Activated T-cell treated with anti-CD3 and anti-CD28 coated beads, Interleukin-2, amount 50 U/mL, for 4 hours (primary cell): ENCODE results near the gene POLDIP3. TPM values are rescaled to one million over a fixed set of nuclear protein-coding genes. Genes with fewer than 3 reads are reported as not detected.
A peak's percentile ranks its signal among the peaks of the same experiment; 100 is the strongest.

Source experiments
- ATAC-seq, 2 donors: fragments of 200-7000 bp; cut with Tn5 transposase; one replicate each; pipeline ENCODE4 v1.10.0; 2021
- DNase-seq: peaks from one replicate; pipeline ENCODE4 v3.0.0-alpha.2; 2020
- H3K27me3 Mint-ChIP-seq: one replicate; pipeline ENCODE4 v1.8.0; 2021; ENCODE audit warnings: low read depth, mixed read lengths
- H3K36me3 Mint-ChIP-seq: one replicate; pipeline ENCODE4 v1.8.0; 2022; ENCODE audit warnings: mixed read lengths; ENCODE audit not compliant: insufficient read depth
- H3K4me1 Mint-ChIP-seq: one replicate; pipeline ENCODE4 v1.8.0; 2021; ENCODE audit warnings: low read depth, mixed read lengths
- H3K4me3 Mint-ChIP-seq: one replicate; pipeline ENCODE4 v1.8.0; 2021; ENCODE audit warnings: mild to moderate bottlenecking, moderate library complexity, mixed read lengths
- H3K9me3 Mint-ChIP-seq: one replicate; pipeline ENCODE4 v1.8.0; 2021; ENCODE audit warnings: mixed read lengths
- total RNA-seq, 3 donors: library from RNA; stranded (reverse); gene quantifications; one replicate each; pipeline ENCODE4 v1.2.1, GENCODE V29; 2021

The POLDIP3 gene
- total RNA-seq, 3 donors from 2014 or later: 71.8 to 82.6 (median 77.1) TPM

DNA sequence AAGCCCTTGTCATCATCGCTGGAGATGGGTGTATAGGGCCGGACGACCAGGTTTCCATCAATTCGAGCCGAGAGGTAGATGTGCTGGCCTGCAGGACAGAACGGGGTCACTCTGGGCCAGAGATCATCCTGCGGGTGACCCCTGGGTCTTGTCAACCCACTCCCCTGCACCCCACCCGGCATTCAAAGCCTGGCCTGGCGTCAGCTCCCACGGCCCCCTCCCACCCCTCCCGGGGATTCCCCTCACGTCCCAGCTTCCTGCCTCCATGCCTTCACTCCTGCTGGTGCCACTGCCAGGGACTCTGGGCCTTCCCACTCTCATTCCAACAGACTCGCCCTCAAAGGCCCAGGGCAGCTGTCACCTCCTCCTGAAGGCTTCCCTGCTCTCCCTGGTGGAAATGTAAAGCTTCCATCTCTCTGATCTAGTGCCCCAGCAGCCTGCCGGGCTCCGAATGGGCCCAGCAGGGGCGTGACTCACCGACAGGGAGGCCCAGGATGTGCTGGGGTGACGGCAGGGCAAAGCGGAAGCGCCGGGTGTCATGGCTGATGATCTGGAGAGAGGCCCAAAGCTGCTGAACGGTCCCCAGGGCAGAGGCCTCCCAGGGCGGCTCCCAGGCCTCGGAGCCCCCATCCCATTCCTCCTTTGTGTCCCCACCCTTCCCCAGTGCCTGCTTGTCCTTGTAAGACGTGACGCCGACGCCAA is 16.4 kb upstream of the POLDIP3 start:
- no peaks in the 10 kb centered on the region for H3K9me3 Mint-ChIP-seq
- DNase-seq: no peak

GRCh38 chr22:42630211-42630610 is 15.5 kb upstream of the POLDIP3 start:
- Mint-ChIP-seq H3K9me3 (no peaks in the 10 kb centered on the region), H3K4me1 (no peaks in the 10 kb centered on the region)
- DNase-seq: no peak

More for the DNA sequence above, 16.4 kb upstream of the POLDIP3 start:
- no peak overlapping the region for H3K4me3 Mint-ChIP-seq
- H3K36me3 Mint-ChIP-seq: peaks cover 20% of the 10 kb centered on the region
- H3K27me3 Mint-ChIP-seq: no peaks in the 10 kb centered on the region
- H3K4me1 Mint-ChIP-seq: no peaks in the 10 kb centered on the region
- ATAC-seq: no peak

GRCh38 chr22:42627981-42628380 is 13.3 kb upstream of the POLDIP3 start:
- peaks cover 20% of the 10 kb centered on the region for H3K36me3 Mint-ChIP-seq
- no peak for ATAC-seq
- no peaks in the 10 kb centered on the region for H3K4me1 Mint-ChIP-seq
- DNase-seq: no peak
- no peaks in the 10 kb centered on the region for H3K27me3 Mint-ChIP-seq
- no peaks in the 10 kb centered on the region for H3K9me3 Mint-ChIP-seq
- H3K4me3 Mint-ChIP-seq: no peak overlapping the region

More at GRCh38 chr22:42630211-42630610, 15.5 kb upstream of the POLDIP3 start:
- H3K27me3 Mint-ChIP-seq: no peaks in the 10 kb centered on the region
- H3K4me3 Mint-ChIP-seq: no peak overlapping the region
- ATAC-seq: no peak
- peaks cover 20% of the 10 kb centered on the region for H3K36me3 Mint-ChIP-seq

DNA sequence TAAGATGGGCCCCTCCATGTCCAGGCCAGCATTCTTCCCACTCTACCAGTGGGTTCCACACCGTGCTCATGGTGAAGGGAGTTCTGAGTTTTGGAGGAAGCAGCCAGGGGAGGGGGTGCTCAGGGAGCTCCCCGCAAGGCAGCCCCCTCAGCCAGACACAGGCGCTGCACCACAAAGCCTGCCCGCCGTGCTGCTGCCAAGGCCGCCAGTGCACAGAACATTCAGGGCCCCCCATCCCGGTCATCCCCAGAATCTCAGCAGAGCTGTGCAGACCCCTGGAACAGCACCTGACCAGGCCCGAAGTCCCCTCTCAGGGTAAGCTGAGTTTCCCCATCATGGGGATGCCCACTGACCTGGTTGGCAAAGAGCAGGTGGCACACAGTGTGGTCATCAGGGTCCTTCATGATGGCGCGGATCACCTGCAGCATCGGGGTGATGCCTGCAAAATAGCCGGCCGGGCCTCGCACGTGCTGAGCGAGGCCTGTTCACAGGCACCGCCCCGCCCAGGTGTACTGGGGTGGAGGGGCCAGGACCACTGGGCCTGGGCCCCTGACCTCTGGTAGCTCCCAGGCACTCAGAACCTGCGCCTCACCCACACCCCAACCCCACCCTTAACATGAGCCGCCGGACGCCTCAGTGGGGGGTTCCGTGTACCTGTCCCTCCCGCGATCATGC is 12.4 kb upstream of the POLDIP3 start:
- H3K36me3 Mint-ChIP-seq: peaks cover 16% of the 10 kb centered on the region
- DNase-seq (no peak), ATAC-seq (no peak)
- H3K27me3 Mint-ChIP-seq: no peaks in the 10 kb centered on the region
- no peaks in the 10 kb centered on the region for H3K4me1 Mint-ChIP-seq
- no peak overlapping the region for H3K4me3 Mint-ChIP-seq
- no peaks in the 10 kb centered on the region for H3K9me3 Mint-ChIP-seq

DNA sequence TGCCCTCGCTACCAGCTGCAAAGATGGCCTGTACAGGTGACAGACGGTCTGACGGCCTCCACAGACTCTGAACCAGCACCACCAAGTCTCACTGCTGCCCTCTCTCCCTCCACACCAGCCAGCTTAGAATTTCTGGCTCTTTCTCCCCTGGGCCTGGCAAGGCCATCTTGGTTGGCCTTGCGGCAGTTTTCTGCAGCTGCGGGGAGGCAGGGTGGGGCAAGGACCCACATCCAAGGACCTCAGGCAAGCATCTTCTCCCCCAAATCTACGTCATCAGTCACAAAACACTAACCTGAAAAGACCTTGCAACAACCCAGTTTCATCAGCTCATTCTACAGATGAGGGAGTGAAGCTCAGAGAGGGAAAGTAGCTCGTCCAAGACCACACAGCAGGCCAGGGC is 11.7 kb upstream of the POLDIP3 start:
- ATAC-seq: no peak
- no peaks in the 10 kb centered on the region for H3K9me3 Mint-ChIP-seq
- H3K4me3 Mint-ChIP-seq: no peak overlapping the region
- DNase-seq: no peak
- no peaks in the 10 kb centered on the region for H3K27me3 Mint-ChIP-seq
- H3K36me3 Mint-ChIP-seq: peaks cover 17% of the 10 kb centered on the region
- peaks cover 2% of the 10 kb centered on the region for H3K4me1 Mint-ChIP-seq

DNA sequence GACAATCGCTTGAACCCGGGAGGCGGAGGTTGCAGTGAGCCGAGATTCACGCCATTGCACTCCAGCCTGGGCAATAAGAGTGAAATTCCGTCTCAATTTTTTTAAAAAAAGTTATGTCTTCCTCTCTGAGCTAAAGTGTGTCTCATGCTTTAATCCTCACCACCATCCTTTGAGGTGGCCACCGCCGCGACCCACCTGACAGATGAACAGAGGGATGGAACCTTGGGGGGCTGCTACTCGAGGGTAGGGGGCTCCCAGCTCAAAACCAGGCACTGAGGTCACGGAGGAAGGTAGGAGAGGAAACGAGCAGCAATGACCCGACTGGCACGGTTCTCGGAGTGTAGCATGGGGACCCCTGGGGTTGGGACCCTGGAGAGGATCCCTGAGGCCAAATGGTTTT is 10.7 kb upstream of the POLDIP3 start:
- Mint-ChIP-seq H3K36me3 (peaks cover 18% of the 10 kb centered on the region), H3K4me1 (peaks cover 4% of the 10 kb centered on the region), H3K4me3 (no peak overlapping the region), H3K9me3 (no peaks in the 10 kb centered on the region), H3K27me3 (no peaks in the 10 kb centered on the region)
- no peak for ATAC-seq
- DNase-seq: no peak

DNA sequence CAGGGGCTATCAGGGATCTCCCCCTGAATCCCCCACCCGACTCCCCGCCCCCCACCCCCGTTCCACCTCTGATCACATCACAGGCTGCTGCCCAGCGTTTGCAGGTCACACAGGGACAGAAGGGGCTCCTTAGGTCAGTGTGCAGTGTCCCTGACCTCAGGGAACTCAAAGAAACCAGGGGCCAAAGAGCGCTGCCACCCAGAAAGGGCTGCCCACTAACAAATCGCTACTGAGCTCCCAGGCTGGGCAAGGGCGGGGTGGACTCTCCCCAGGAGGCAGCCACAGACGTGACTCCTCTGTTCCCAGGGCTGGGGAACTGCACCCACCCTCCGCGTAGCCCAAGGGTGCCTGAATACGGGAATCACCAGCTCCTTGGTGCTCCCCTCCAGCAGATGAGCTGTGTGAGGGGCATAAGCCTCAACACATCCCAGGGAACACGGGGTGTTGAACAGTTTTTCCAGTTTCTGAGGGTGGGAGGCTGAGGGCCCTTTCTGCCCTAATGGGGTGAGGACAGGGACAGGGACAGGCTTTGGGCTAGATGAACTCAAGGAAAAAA is 9.9 kb upstream of the POLDIP3 start:
- no peak for ATAC-seq
- no peaks in the 10 kb centered on the region for H3K9me3 Mint-ChIP-seq
- no peak overlapping the region for H3K4me3 Mint-ChIP-seq
- H3K27me3 Mint-ChIP-seq: no peaks in the 10 kb centered on the region
- DNase-seq: no peak
- peaks cover 4% of the 10 kb centered on the region for H3K4me1 Mint-ChIP-seq
- peaks cover 18% of the 10 kb centered on the region for H3K36me3 Mint-ChIP-seq

DNA sequence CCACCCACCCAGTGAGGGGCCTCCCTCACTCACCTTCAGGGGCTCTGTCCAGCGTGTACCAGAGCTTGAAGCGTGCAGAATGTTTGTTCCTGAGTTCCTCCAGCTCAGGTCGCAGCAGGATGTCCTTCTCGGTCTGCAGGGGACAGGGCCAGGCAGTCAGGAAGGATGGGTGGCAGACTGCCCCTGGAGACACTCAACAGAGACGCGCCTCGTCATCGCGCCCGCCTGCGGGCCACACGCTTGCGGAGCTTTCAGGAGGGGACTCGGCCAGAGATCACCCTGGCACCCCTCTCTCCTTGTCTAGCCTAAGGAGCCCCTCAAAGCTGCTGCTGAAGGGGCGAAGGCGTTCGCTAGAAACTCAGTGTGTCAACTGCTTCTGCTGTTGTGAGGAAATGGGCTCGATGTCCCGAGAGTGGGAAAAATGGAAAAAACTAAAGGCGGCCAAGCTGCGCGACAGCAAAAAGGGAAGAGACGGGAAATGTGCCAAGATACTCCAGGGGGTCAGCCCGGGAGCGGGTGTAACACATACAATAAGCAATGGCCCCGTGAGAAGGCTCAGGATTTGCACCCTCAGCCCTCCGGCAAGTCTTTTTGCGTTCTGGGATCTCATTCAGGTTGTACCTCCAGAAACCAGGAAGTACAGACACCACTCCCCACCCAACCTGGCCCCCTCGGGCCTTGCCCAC is 9.2 kb upstream of the POLDIP3 start:
- Mint-ChIP-seq H3K4me1 (peaks cover 4% of the 10 kb centered on the region), H3K4me3 (no peak overlapping the region), H3K36me3 (peaks cover 18% of the 10 kb centered on the region), H3K9me3 (no peaks in the 10 kb centered on the region), H3K27me3 (no peaks in the 10 kb centered on the region)
- DNase-seq (no peak), ATAC-seq (no peak)

DNA sequence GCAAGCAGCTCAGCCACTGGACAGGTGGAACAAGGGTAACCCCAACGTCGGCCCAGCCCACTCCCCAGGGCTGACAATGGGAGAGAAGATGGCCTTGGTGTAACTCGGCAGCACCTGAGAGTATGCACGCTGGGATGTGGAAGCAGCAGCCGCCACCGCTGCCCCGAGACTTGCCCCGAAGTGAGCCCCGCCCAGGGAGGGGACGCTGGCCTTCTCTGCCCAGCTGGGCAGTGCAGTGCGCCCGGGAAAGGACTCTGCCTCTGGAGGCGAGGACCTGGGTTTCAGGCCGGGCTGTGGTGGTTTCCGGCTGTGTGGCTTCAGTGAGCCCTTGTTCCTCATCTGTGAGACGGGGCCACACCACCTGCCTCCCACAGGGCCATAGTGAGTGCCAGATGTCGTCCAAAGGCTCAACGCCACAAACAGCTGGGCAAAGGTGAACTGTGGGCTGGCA is 8.6 kb upstream of the POLDIP3 start:
- ATAC-seq: no peak
- H3K9me3 Mint-ChIP-seq: no peaks in the 10 kb centered on the region
- H3K4me3 Mint-ChIP-seq: no peak overlapping the region
- no peaks in the 10 kb centered on the region for H3K27me3 Mint-ChIP-seq
- peaks cover 4% of the 10 kb centered on the region for H3K4me1 Mint-ChIP-seq
- no peak for DNase-seq
- H3K36me3 Mint-ChIP-seq: peaks cover 15% of the 10 kb centered on the region

- H3K27me3 Mint-ChIP-seq: no peaks in the 10 kb centered on the region
- DNase-seq: no peak
- H3K36me3 Mint-ChIP-seq: peaks cover 13% of the 10 kb centered on the region
- no peaks in the 10 kb centered on the region for H3K9me3 Mint-ChIP-seq
- peaks cover 4% of the 10 kb centered on the region for H3K4me1 Mint-ChIP-seq
- ATAC-seq: no peak
- H3K4me3 Mint-ChIP-seq: no peak overlapping the region
These were observed 7.5 kb upstream of the POLDIP3 start for GRCh38 chr22:42622061-42622710.

GRCh38 chr22:42621505-42622002 is 6.9 kb upstream of the POLDIP3 start:
- DNase-seq (peak; percentile 34), ATAC-seq (peak; percentile 79 to 89)
- H3K36me3 Mint-ChIP-seq: peaks cover 10% of the 10 kb centered on the region
- H3K9me3 Mint-ChIP-seq: no peaks in the 10 kb centered on the region
- H3K27me3 Mint-ChIP-seq: no peaks in the 10 kb centered on the region
- no peak overlapping the region for H3K4me3 Mint-ChIP-seq
- peaks cover 4% of the 10 kb centered on the region for H3K4me1 Mint-ChIP-seq

GRCh38 chr22:42620084-42620483 is 5.4 kb upstream of the POLDIP3 start:
- Mint-ChIP-seq H3K4me3 (no peak overlapping the region), H3K4me1 (peaks cover 10% of the 10 kb centered on the region), H3K36me3 (peaks cover 4% of the 10 kb centered on the region), H3K27me3 (no peaks in the 10 kb centered on the region), H3K9me3 (no peaks in the 10 kb centered on the region)
- DNase-seq (no peak), ATAC-seq (no peak)

DNA sequence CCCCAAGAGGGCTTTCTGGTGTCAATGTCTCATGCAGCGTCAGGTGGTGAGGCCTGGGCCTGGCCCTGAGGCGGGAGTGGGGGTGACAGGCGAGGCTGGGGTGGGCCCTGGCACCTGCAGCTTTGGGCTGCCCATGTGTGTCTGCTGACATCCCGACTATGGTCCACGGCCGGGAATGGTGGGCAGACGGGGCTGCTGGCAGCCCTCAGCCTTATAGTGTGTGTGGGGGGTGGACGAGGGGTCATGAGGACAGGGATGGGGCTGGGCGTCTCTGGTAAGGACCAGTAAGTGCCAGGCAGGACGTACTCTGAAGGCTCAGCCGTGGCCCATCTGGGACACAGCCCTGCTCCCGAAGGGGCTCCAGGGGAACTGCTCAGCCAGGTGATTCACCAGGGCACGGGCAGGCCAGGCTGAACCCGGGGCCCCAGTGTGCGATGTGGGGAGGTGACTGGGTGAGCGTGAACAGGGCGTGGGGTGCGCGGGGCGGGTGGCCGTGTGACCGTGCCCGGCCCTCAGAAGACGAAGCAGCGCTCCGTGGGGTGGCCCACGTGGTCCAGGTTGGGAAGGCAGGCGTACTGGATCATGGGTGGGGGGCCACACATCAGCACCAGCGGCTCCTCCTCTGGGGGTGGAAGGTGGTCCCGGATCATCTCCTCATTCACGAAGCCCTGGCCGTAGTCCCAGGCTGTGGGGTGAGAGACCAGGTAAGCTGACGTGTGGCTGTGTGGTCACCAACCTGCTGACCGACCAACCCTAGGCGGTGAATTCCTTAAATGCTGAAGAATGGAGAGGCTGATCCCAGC is 4.8 kb upstream of the POLDIP3 start:
- DNase-seq: no peak
- no peak for ATAC-seq
- Mint-ChIP-seq H3K36me3 (peaks cover 4% of the 10 kb centered on the region), H3K4me1 (peaks cover 10% of the 10 kb centered on the region), H3K4me3 (no peak overlapping the region), H3K27me3 (no peaks in the 10 kb centered on the region), H3K9me3 (no peaks in the 10 kb centered on the region)
